IPS DF 19.7 (cell line): ENCODE results near the gene TBL1X.

Experiments
- DNase-seq: peaks from one replicate; pipeline ENCODE4 v3.0.0-alpha.2; 2013; ENCODE audit warnings: low read depth, low spot score

TBL1X gene

GRCh38 chrX:9627922-9628321, 163.1 kb downstream of the TBL1X start:
- no peak for DNase-seq

GRCh38 chrX:9628779-9629493, 164.1 kb downstream of the TBL1X start:
- DNase-seq = no peak

- no peak for DNase-seq
Measured at GRCh38 chrX:9634551-9634950, 169.7 kb downstream of the TBL1X start.

GRCh38 chrX:9635368-9635767, 170.5 kb downstream of the TBL1X start:
- DNase-seq = no peak

- no peak for DNase-seq
Measured at GRCh38 chrX:9635803-9636202, 170.9 kb downstream of the TBL1X start.

GRCh38 chrX:9638871-9639270, 174.0 kb downstream of the TBL1X start:
- DNase-seq = no peak

GRCh38 chrX:9642270-9642995, 177.6 kb downstream of the TBL1X start:
- no peak for DNase-seq

GRCh38 chrX:9643807-9644206, 178.9 kb downstream of the TBL1X start:
- DNase-seq = no peak

GRCh38 chrX:9644335-9644734, 179.5 kb downstream of the TBL1X start:
- DNase-seq = no peak

- no peak for DNase-seq
Measured at GRCh38 chrX:9646471-9647224, 181.8 kb downstream of the TBL1X start.

GRCh38 chrX:9647431-9647830, 182.6 kb downstream of the TBL1X start:
- DNase-seq = no peak

- no peak for DNase-seq
Measured at GRCh38 chrX:9650091-9650490, 185.2 kb downstream of the TBL1X start.

GRCh38 chrX:9651737-9652136, 186.9 kb downstream of the TBL1X start:
- no peak for DNase-seq

GRCh38 chrX:9654929-9655328, 190.1 kb downstream of the TBL1X start:
- no peak for DNase-seq

GRCh38 chrX:9656277-9656676, 191.4 kb downstream of the TBL1X start:
- DNase-seq = no peak

- no peak for DNase-seq
Measured at GRCh38 chrX:9656871-9657270, 192.0 kb downstream of the TBL1X start.

GRCh38 chrX:9657590-9658256, 192.9 kb downstream of the TBL1X start:
- DNase-seq = no peak

- DNase-seq = no peak
Measured at GRCh38 chrX:9658409-9658808, 193.6 kb downstream of the TBL1X start.

GRCh38 chrX:9659571-9660195, 194.8 kb downstream of the TBL1X start:
- no peak for DNase-seq

- no peak for DNase-seq
Measured at GRCh38 chrX:9662148-9662547, 197.3 kb downstream of the TBL1X start.

- DNase-seq = no peak
Measured at GRCh38 chrX:9663216-9663615, 198.4 kb downstream of the TBL1X start.

GRCh38 chrX:9664224-9664623, 199.4 kb downstream of the TBL1X start:
- DNase-seq = no peak
